Panc1 (cell line): ENCODE results near the gene GPR142. TPM values are rescaled to one million over a fixed set of nuclear protein-coding genes. Genes with fewer than 3 reads are reported as not detected.

ENCODE experiments used
- ATAC-seq: fragments of 200-7000 bp; cut with Tn5 transposase; 2 replicates; pipeline ENCODE4 v1.9.1; 2020; ENCODE audit warnings: mild to moderate bottlenecking, moderate library complexity
- Bru-seq: library from RNA; stranded (reverse); fragments of 400-500 nt; gene quantifications from one replicate; lab custom pipeline; 2021; lab: Mats Ljungman, UMichigan
- BruChase-seq, 2 experiments: library from RNA; stranded (reverse); fragments of 400-500 nt; gene quantifications; one replicate each; lab custom pipeline; 2021; lab: Mats Ljungman, UMichigan
- BruUV-seq: library from RNA; stranded (reverse); fragments of 400-500 nt; replicated peaks from 2 replicates; lab custom pipeline; 2021; lab: Mats Ljungman, UMichigan
- CTCF ChIA-PET: fragments of 300-600 bp; sonication (Branson Sonifier 250); formaldehyde crosslinking; loops from one replicate; lab custom pipeline; 2022; ENCODE audit warnings: antibody characterized with exemption; lab: Charles Lee
- POLR2A ChIA-PET: fragments of 300-600 bp; sonication (Branson Sonifier 250); formaldehyde crosslinking; loops from one replicate; lab custom pipeline; 2022; ENCODE audit warnings: antibody characterized with exemption; lab: Charles Lee
- DNase-seq: peaks from one replicate; pipeline ENCODE4 v3.0.0-alpha.2; 2010; ENCODE audit warnings: low read depth, low spot score
- H3K27ac ChIP-seq: 2 replicates; pipeline ENCODE4 v1.5.1; 2011; ENCODE audit warnings: mild to moderate bottlenecking, low read length, inconsistent platforms
- H3K27me3 ChIP-seq: fragments of 200-500 bp; sonication (Bioruptor generic); 2 replicates; pipeline ENCODE4 v1.6.0; 2014; ENCODE audit warnings: low read length, inconsistent platforms; ENCODE audit not compliant: control insufficient read depth, insufficient read depth
- H3K36me3 ChIP-seq: fragments of 200-500 bp; sonication (Bioruptor generic); 2 replicates; pipeline ENCODE4 v1.5.1; 2014; ENCODE audit warnings: inconsistent platforms, mild to moderate bottlenecking, low read length, moderate library complexity; ENCODE audit not compliant: control insufficient read depth, insufficient read depth
- H3K4me1 ChIP-seq: 2 replicates; pipeline ENCODE4 v1.5.1; 2011; ENCODE audit warnings: inconsistent platforms, mild to moderate bottlenecking, low read length, moderate library complexity; ENCODE audit not compliant: control insufficient read depth, insufficient read depth
- H3K4me3 ChIP-seq, 2 experiments: 2 replicates each; pipeline ENCODE4 v1.5.1; 2011 to 2012; ENCODE audit warnings: low read depth in 2 of 2, low read length in 2 of 2, mild to moderate bottlenecking in 2 of 2, inconsistent platforms in 1 of 2, moderate library complexity in 1 of 2
- H3K9me3 ChIP-seq: fragments of 200-500 bp; sonication (Bioruptor generic); 2 replicates; pipeline ENCODE4 v1.5.1; 2014; ENCODE audit warnings: low read depth, mild to moderate bottlenecking, inconsistent platforms, low read length, moderate library complexity; ENCODE audit not compliant: control insufficient read depth, insufficient read depth
- CTCF ChIP-seq: fragments of 450-650 bp; IDR thresholded peaks from 2 replicates; pipeline ENCODE4 v1.5.1; 2017; ENCODE audit warnings: mild to moderate bottlenecking
- POLR2AphosphoS5 ChIP-seq: IDR thresholded peaks from 2 replicates; pipeline ENCODE4 v1.6.1; 2012; ENCODE audit warnings: mild to moderate bottlenecking, low read depth, low read length, moderate library complexity
- REST ChIP-seq, 2 experiments: IDR thresholded peaks; 2 replicates each; pipeline ENCODE4 v1.6.1; 2011 to 2012; ENCODE audit warnings: low read depth in 2 of 2, control low read depth in 1 of 2, low read length in 1 of 2, mild to moderate bottlenecking in 1 of 2, moderate library complexity in 1 of 2; ENCODE audit not compliant: insufficient read depth in 1 of 2
- SIN3A ChIP-seq: IDR thresholded peaks from 2 replicates; pipeline ENCODE4 v1.6.1; 2012; ENCODE audit warnings: low read depth, mild to moderate bottlenecking, low read length, moderate library complexity, borderline replicate concordance; ENCODE audit not compliant: insufficient read depth
- TCF7L2 ChIP-seq: IDR thresholded peaks from 2 replicates; pipeline ENCODE4 v1.6.1; 2011; ENCODE audit warnings: mild to moderate bottlenecking, low read depth, low read length, inconsistent platforms
- in situ Hi-C: cut with HindIII; loops from 2 replicates; pipeline ENCODE4 v1.10.0; 2016; ENCODE audit warnings: low sequenced_read_pairs, low pct_unique_long_range_greater_than_20kb
- intact Hi-C: fragments of 100-400 bp; cut with micrococcal nuclease; formaldehyde crosslinking; loops from one replicate; pipeline ENCODE4 v1.10.0; 2022; ENCODE audit not compliant: unreplicated experiment
- long read RNA-seq: library from polyadenylated mRNA; unstranded; transcript quantifications from one replicate; pipeline ENCODE4 v2.0.0, GENCODE V29; 2021; ENCODE audit not compliant: unreplicated experiment
- polyA plus RNA-seq: library from polyadenylated mRNA; unstranded; fragments of >200 nt; gene quantifications from one replicate; pipeline ENCODE4 v1.2.1, GENCODE V29; 2012; ENCODE audit warnings: missing spikeins; ENCODE audit not compliant: insufficient read length
- total RNA-seq: library from RNA; stranded (reverse); gene quantifications from one replicate; pipeline ENCODE4 v1.2.1, GENCODE V29; 2021; ENCODE audit not compliant: unreplicated experiment

GPR142 gene
- total RNA-seq (not detected), Bru-seq, nascent RNA (not detected), BruChase-seq, experiment 1, labeled RNA remaining after a 2-hour chase (not detected), BruChase-seq, experiment 2, labeled RNA remaining after a 6-hour chase (not detected)
- not detected for polyA plus RNA-seq
- long read RNA-seq = 0 reads

- Histone ChIP-seq H3K36me3 (no peaks in the 10 kb centered on the region), H3K27me3 (no peaks in the 10 kb centered on the region), H3K27ac (no peak within 1 kb of the TSS), H3K4me1 (no peaks in the 10 kb centered on the region), H3K9me3 (no peaks in the 10 kb centered on the region), H3K4me3 (no peak within 1 kb of the TSS)
- ATAC-seq (no peak), DNase-seq (no peak)
- intact Hi-C loops = loop anchor here (5.0 kb wide), 2 partner anchors 165 to 230 kb away; partner anchors contain the start of gene CD300LB
- in situ Hi-C loops = no loop called here
- ChIA-PET CTCF (interaction anchor here (0.6 to 2.8 kb wide), 12 partner anchors 8 to 125 kb away, joined by 3 to 20 read pairs (median 4); no protein-coding TSS in a partner anchor), POLR2A (no interaction called here)
- BruUV-seq = no TSS peak
- TF ChIP-seq TCF7L2 = no peak
- no peak for TF ChIP-seq CTCF
- TF ChIP-seq POLR2AphosphoS5 = no peak
- no peak for TF ChIP-seq REST (IDR thresholded peaks at IDR 0.05; ENCODE audit: insufficient read depth in 1 of 2, low read depth in 2 of 2, low read length in 1 of 2)
- TF ChIP-seq SIN3A = no peak
Observed at GRCh38 chr17:74367206-74367605, at the start of gene GPR142. GPR142 (plus strand) TSS chr17:74367506; CDS start chr17:74369541, 2,035 bp downstream.

GRCh38 chr17:74318391-74318790, 48.9 kb upstream of the GPR142 start:
- Histone ChIP-seq H3K4me3 (no peak overlapping the region), H3K4me1 (no peaks in the 10 kb centered on the region), H3K27ac (no peak overlapping the region), H3K27me3 (no peaks in the 10 kb centered on the region; the same call in 1 of the 2 replicates), H3K9me3 (no peaks in the 10 kb centered on the region), H3K36me3 (no peaks in the 10 kb centered on the region)
- BruUV-seq = no TSS peak
- DNase-seq = no peak
- no peak for ATAC-seq
- ChIA-PET POLR2A (no interaction called here), CTCF (interaction anchor here (0.6 kb wide), 1 partner anchor 90 kb away, joined by 13 read pairs; no protein-coding TSS in a partner anchor)
- TF ChIP-seq POLR2AphosphoS5 (no peak), REST (IDR thresholded peaks at IDR 0.05; ENCODE audit: insufficient read depth in 1 of 2, low read depth in 2 of 2, low read length in 1 of 2) (no peak), CTCF (no peak), SIN3A (no peak), TCF7L2 (no peak)
- in situ Hi-C loops = no loop called here
- intact Hi-C loops = no loop called here
